ENCODE results near the gene KLHL25. TPM values are rescaled to one million over a fixed set of nuclear protein-coding genes. Genes with fewer than 3 reads are reported as not detected.

The KLHL25 gene
- total RNA-seq, 3 donors from 2014 or later, result 10.9 to 21.0 (median 15.1) TPM

GRCh38 chr15:85786781-85787114 is 8.0 kb downstream of the KLHL25 start:
- no peak for DNase-seq (ENCODE audit: low spot score in 2 of 2)
- intact Hi-C loops (cut with DNase I; ENCODE audit: low total_unique reads), result no loop called here
- TF ChIP-seq POLR2A (IDR thresholded peaks at IDR 0.05) (no peak), POLR2AphosphoS5 (IDR thresholded peaks at IDR 0.05) (no peak)
- TF ChIP-seq, protein P1, sequence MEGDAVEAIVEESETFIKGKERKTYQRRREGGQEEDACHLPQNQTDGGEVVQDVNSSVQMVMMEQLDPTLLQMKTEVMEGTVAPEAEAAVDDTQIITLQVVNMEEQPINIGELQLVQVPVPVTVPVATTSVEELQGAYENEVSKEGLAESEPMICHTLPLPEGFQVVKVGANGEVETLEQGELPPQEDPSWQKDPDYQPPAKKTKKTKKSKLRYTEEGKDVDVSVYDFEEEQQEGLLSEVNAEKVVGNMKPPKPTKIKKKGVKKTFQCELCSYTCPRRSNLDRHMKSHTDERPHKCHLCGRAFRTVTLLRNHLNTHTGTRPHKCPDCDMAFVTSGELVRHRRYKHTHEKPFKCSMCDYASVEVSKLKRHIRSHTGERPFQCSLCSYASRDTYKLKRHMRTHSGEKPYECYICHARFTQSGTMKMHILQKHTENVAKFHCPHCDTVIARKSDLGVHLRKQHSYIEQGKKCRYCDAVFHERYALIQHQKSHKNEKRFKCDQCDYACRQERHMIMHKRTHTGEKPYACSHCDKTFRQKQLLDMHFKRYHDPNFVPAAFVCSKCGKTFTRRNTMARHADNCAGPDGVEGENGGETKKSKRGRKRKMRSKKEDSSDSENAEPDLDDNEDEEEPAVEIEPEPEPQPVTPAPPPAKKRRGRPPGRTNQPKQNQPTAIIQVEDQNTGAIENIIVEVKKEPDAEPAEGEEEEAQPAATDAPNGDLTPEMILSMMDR (IDR thresholded peaks at IDR 0.05), result no peak
- no peaks in the 10 kb centered on the region for H3K9me3 ChIP-seq
- peaks cover 4 to 16% of the 10 kb centered on the region in 2 donors for H3K4me1 ChIP-seq
- no peak overlapping the region for H3K4me3 ChIP-seq
- no peaks in the 10 kb centered on the region for H3K36me3 ChIP-seq
- peak overlapping the region; percentile 84 to 86 for H3K27ac ChIP-seq
- no peaks in the 10 kb centered on the region for H3K27me3 ChIP-seq

- intact Hi-C loops (cut with DNase I; ENCODE audit: low total_unique reads), result no loop called here
- H3K4me1 ChIP-seq, result peaks cover 4 to 16% of the 10 kb centered on the region in 2 donors
- H3K36me3 ChIP-seq, result no peaks in the 10 kb centered on the region
- H3K27me3 ChIP-seq, result no peaks in the 10 kb centered on the region
- peak overlapping the region; percentile 84 to 86 for H3K27ac ChIP-seq
- H3K9me3 ChIP-seq, result no peaks in the 10 kb centered on the region
- TF ChIP-seq POLR2AphosphoS5 (IDR thresholded peaks at IDR 0.05) (no peak), POLR2A (IDR thresholded peaks at IDR 0.05) (no peak)
- TF ChIP-seq, protein P1 (IDR thresholded peaks at IDR 0.05), result no peak
- peak overlapping the region in 1 of 3 donors; percentile 0 for H3K4me3 ChIP-seq
- DNase-seq (ENCODE audit: low spot score in 2 of 2), result peak in 1 of 2 donors; percentile 50
These were observed 8.6 kb downstream of the KLHL25 start for GRCh38 chr15:85785887-85786780.

- no peak for DNase-seq (ENCODE audit: low spot score in 2 of 2)
- Histone ChIP-seq H3K27me3 (no peaks in the 10 kb centered on the region), H3K36me3 (no peaks in the 10 kb centered on the region), H3K4me3 (no peak overlapping the region), H3K27ac (no peak overlapping the region), H3K4me1 (peaks cover 4 to 16% of the 10 kb centered on the region in 2 donors), H3K9me3 (no peaks in the 10 kb centered on the region)
- intact Hi-C loops (cut with DNase I; ENCODE audit: low total_unique reads), result no loop called here
- TF ChIP-seq POLR2A (IDR thresholded peaks at IDR 0.05) (no peak), POLR2AphosphoS5 (IDR thresholded peaks at IDR 0.05) (no peak)
- TF ChIP-seq, protein P1 (IDR thresholded peaks at IDR 0.05), result no peak
These were observed 12.7 kb downstream of the KLHL25 start for GRCh38 chr15:85782064-85782463.

DNA sequence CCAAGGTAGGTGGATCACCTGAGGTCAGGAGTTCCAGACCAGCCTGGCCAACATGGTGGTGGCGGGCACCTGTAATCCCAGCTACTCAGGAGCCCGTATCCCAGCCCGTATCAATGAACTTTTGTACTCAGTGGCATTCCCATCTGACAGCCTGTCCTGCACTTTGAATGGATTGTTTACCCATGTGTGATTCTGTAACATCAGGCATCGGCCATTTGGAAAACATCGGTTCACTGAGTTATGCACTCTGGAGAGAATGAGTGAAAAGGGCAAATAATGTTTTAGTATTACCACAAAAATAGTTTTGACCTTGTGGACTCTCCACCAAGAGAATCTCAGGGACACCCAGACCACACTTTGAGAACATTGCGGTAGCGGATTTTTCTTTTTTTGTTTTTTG is 13.6 kb downstream of the KLHL25 start:
- peak overlapping the region in 1 of 2 donors; percentile 28 for H3K27ac ChIP-seq
- no peaks in the 10 kb centered on the region for H3K36me3 ChIP-seq
- H3K4me1 ChIP-seq, result peaks cover 0 to 10% of the 10 kb centered on the region in 2 donors
- no peak overlapping the region for H3K4me3 ChIP-seq
- H3K9me3 ChIP-seq, result no peaks in the 10 kb centered on the region
- H3K27me3 ChIP-seq, result no peaks in the 10 kb centered on the region
- no peak for DNase-seq (ENCODE audit: low spot score in 2 of 2)
- TF ChIP-seq, protein P1 (IDR thresholded peaks at IDR 0.05), result no peak
- TF ChIP-seq POLR2AphosphoS5 (IDR thresholded peaks at IDR 0.05), result no peak
- TF ChIP-seq POLR2A (IDR thresholded peaks at IDR 0.05), result no peak
- intact Hi-C loops (cut with DNase I; ENCODE audit: low total_unique reads), result no loop called here

DNA sequence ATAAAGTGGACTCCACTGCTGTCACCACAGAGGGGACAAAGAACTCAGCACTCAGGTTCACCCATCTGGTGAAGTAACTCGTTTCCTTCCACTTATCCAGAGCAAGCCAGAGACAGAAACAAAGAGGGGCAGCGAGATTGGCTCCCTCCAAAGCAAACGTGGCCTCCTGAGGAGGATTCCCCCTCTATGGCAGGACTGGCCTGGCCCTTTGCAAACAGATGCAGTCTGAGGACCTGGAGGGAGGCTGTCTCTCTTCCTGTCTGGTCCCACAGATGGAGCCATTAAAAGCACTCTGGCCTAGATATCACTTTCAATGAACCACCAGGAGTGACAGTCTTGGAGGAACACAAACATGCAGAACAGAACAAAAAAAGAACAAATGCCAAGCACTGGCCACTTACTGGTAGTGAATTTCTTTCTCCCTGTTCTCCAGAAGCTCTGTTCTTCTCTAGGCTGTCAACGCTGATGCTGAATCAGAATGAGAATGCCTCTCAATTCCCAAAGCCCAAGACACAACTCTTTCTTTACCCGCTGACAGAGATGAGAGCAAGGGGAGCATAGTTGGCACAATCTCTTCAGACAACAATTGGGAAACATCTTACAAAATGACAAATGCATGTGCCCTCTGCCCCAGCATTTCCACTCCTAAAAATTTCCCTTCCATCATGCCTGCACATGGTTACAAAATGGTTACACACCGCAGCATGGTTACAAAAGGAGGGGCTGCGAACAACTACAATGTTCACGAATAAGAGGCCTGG is 14.3 kb downstream of the KLHL25 start:
- intact Hi-C loops (cut with DNase I; ENCODE audit: low total_unique reads), result no loop called here
- H3K4me1 ChIP-seq, result peaks cover 0 to 3% of the 10 kb centered on the region in 2 donors
- H3K36me3 ChIP-seq, result no peaks in the 10 kb centered on the region
- H3K4me3 ChIP-seq, result no peak overlapping the region
- peak overlapping the region in 1 of 2 donors; percentile 9 for H3K27ac ChIP-seq
- DNase-seq (ENCODE audit: low spot score in 2 of 2), result no peak
- H3K9me3 ChIP-seq, result no peaks in the 10 kb centered on the region
- no peaks in the 10 kb centered on the region for H3K27me3 ChIP-seq
- TF ChIP-seq, protein P1 (IDR thresholded peaks at IDR 0.05), result no peak
- TF ChIP-seq POLR2AphosphoS5 (IDR thresholded peaks at IDR 0.05) (no peak), POLR2A (IDR thresholded peaks at IDR 0.05) (no peak)
